ENCODE results near the gene ITGA5. TPM values are rescaled to one million over a fixed set of nuclear protein-coding genes. Genes with fewer than 3 reads are reported as not detected.
A peak's percentile ranks its signal among the peaks of the same experiment; 100 is the strongest.

ITGA5 gene
- total and polyA plus RNA-seq, 5 donors: 49.3 to 141 (median 58.1) TPM

DNA sequence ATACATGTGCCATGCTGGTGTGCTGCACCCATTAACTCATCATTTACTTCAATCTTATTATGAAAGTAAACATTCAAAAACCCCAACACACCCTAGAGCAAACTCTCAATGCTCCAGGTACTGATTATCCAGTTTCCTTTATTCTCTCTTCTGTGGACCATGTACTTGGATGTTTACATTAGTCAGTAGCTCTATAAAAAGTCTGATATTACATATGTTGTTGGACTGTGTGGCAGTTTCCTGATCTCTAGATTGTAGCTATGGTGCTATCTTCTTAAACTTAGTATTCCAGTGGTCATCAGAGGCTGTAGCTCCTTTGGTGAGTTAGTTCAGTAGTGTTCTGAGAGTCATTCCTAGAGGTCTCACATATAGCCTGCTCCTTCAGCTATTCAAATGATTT, 25.1 kb upstream of the ITGA5 start:
- ATAC-seq (no peak), DNase-seq (no peak)
- H3K27ac ChIP-seq (ENCODE audit: low read length): no peak overlapping the region
- no peaks in the 10 kb centered on the region for H3K27me3 ChIP-seq (ENCODE audit: control insufficient read depth, insufficient read depth)
- intact Hi-C loops (cut with DNase I): no loop called here
- peaks cover 3% of the 10 kb centered on the region for H3K4me1 ChIP-seq (ENCODE audit: control insufficient read depth, insufficient read depth, low read length)
- H3K4me3 ChIP-seq (ENCODE audit: low read length): no peak overlapping the region
- H3K9me3 ChIP-seq (ENCODE audit: control insufficient read depth, low read length): no peaks in the 10 kb centered on the region

DNA sequence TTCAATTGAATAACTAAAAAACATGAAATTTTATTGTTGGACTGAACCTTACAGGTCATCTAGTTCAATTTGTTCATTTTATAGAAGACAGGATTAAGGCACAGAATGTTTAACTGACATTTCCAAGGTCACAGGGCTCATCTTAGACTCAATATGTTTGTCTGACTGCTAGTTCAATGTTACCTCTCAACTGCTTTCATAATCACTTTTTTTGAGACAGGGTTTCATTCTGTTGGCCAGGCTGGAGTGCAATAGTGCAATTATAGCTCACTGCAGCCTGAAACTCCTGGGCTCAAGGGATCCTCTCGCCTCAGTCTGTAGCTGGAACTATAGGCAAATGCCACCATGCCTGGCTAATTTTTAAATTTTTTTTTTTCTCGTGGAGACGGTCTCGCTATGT, 24.4 kb upstream of the ITGA5 start:
- WGBS: 92% methylated on average over 4 of the region's 4 CpGs
- intact Hi-C loops (cut with DNase I): no loop called here
- no peak for ATAC-seq

DNA sequence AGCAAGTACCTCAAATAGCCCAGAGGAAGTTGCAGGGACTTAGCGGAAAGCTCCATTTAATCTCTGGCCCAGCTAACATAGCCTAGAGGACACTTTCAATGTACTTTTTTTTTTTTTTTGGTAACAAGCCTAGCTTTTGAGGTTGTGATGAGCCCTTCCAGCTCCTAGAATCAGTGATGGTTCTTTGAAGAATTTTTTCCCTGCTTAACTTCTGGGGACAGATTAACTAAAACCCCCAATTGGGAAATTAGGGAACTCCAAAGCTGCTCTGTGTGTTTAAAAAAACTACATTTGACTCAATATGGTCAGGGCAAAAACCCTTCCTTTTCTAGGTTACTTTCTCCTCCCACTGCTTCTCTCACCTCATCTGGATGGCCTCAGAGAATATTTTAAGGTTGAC, 23.9 kb upstream of the ITGA5 start:
- no peak overlapping the region for H3K4me3 ChIP-seq (ENCODE audit: low read length)
- DNase-seq: no peak
- H3K27me3 ChIP-seq (ENCODE audit: control insufficient read depth, insufficient read depth): no peaks in the 10 kb centered on the region
- H3K9me3 ChIP-seq (ENCODE audit: control insufficient read depth, low read length): no peaks in the 10 kb centered on the region
- H3K4me1 ChIP-seq (ENCODE audit: control insufficient read depth, insufficient read depth, low read length): peaks cover 5% of the 10 kb centered on the region
- intact Hi-C loops (cut with DNase I): no loop called here
- ATAC-seq: no peak
- no peak overlapping the region for H3K27ac ChIP-seq (ENCODE audit: low read length)
- 78% methylated on average over 1 of the region's 1 CpG for WGBS

More for the DNA sequence above, 24.4 kb upstream of the ITGA5 start:
- peaks cover 5% of the 10 kb centered on the region for H3K4me1 ChIP-seq (ENCODE audit: control insufficient read depth, insufficient read depth, low read length)
- H3K27ac ChIP-seq (ENCODE audit: low read length): no peak overlapping the region
- no peak overlapping the region for H3K4me3 ChIP-seq (ENCODE audit: low read length)
- H3K27me3 ChIP-seq (ENCODE audit: control insufficient read depth, insufficient read depth): no peaks in the 10 kb centered on the region
- no peak for DNase-seq
- H3K9me3 ChIP-seq (ENCODE audit: control insufficient read depth, low read length): no peaks in the 10 kb centered on the region

DNA sequence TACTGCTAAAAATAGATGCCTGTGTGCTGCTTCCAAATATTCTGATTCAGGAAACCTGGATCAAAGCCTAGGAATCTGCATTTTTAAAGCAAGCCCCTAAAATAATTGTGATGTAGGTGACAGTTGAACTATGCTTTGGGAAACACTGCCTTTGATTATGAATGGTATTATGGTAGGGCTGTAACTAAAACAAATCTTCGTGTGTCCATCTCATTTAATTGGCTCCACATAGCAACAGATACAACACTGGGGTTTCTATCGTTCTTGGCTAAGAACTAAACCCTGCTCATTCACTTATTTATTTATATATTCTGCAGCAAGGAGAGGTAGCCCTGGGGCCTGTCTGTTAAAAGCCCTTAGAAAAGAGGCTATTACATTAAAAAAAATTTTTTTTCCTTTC, 23.0 kb upstream of the ITGA5 start:
- peaks cover 5% of the 10 kb centered on the region for H3K4me1 ChIP-seq (ENCODE audit: control insufficient read depth, insufficient read depth, low read length)
- intact Hi-C loops (cut with DNase I): no loop called here
- H3K4me3 ChIP-seq (ENCODE audit: low read length): no peak overlapping the region
- DNase-seq (no peak), ATAC-seq (no peak)
- H3K27me3 ChIP-seq (ENCODE audit: control insufficient read depth, insufficient read depth): no peaks in the 10 kb centered on the region
- 35% methylated on average over 2 of the region's 2 CpGs for WGBS
- H3K9me3 ChIP-seq (ENCODE audit: control insufficient read depth, low read length): no peaks in the 10 kb centered on the region
- H3K27ac ChIP-seq (ENCODE audit: low read length): no peak overlapping the region

DNA sequence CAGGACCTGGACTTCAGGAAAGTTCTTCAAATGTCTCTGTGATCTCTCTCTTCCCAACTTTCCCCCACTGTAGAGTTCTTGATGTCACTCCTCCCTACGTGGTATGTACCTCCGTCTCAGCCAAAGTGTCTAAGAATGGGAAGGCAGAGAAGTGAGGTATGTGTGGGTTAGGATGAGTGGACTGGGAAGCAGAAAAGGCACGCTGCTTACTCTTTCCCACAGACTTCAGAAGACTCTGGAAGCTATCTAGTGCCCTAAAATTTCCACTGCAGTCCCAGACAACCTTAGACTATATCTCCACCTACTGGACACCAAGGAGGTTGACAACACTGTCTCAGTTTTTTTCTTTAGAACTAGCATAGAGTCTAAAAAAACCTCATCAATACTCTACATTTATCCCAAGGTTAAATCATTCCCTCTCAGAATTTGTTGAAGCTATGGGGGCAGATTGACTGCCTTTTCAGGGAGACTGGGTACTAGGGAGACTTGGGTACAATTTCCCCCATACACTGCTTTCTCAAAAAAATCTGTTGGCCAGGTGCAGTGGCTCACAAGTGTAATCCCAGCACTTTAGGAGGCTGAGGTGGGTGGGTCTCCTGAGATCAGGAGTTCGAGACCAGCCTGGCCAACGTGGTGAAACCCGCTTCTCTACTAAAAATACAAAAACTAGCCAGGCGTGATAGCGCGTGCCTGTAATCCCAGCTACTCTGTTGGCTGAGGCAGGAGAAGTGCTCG, 20.6 kb upstream of the ITGA5 start:
- Histone ChIP-seq H3K9me3 (ENCODE audit: control insufficient read depth, low read length) (no peaks in the 10 kb centered on the region), H3K27me3 (ENCODE audit: control insufficient read depth, insufficient read depth) (no peaks in the 10 kb centered on the region), H3K27ac (ENCODE audit: low read length) (peak overlapping the region; percentile 64), H3K4me1 (ENCODE audit: control insufficient read depth, insufficient read depth, low read length) (peaks cover 5% of the 10 kb centered on the region), H3K4me3 (ENCODE audit: low read length) (no peak overlapping the region)
- ATAC-seq (peak; percentile 86 to 91), DNase-seq (no peak)
- intact Hi-C loops (cut with DNase I): loop anchor here (1.0 to 5.0 kb wide), 4 partner anchors 37 to 42 kb away; no protein-coding TSS in a partner anchor
- WGBS: 40% methylated on average over 10 of the region's 10 CpGs

DNA sequence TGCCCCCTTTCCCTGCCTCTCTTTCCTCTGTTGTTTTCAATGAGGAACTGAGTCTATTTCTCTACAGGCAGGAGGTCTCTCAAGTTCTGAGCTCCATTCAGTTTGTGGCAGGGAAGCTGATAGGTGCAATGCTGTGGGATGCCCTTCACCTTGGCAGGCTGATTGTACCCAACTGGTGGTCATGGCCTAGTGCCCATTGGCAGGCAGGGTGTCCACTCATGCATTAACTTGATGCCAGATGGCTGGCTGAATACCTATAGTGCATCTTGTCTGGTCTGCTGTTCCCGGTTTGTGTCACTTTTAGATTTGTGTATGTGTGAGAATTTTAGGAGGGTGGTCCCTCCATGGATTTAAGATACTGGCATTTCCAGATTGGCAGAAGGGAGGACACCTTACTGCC, 20.0 kb upstream of the ITGA5 start:
- H3K27ac ChIP-seq (ENCODE audit: low read length): peak overlapping the region; percentile 64
- no peaks in the 10 kb centered on the region for H3K27me3 ChIP-seq (ENCODE audit: control insufficient read depth, insufficient read depth)
- H3K9me3 ChIP-seq (ENCODE audit: control insufficient read depth, low read length): no peaks in the 10 kb centered on the region
- intact Hi-C loops (cut with DNase I): loop anchor here (1.0 to 5.0 kb wide), 4 partner anchors 37 to 42 kb away; no protein-coding TSS in a partner anchor
- ATAC-seq (peak; percentile 53 to 58), DNase-seq (peak in 1 of 3 donors; percentile 50)
- 74% methylated on average over 1 of the region's 1 CpG for WGBS
- H3K4me3 ChIP-seq (ENCODE audit: low read length): no peak overlapping the region
- H3K4me1 ChIP-seq (ENCODE audit: control insufficient read depth, insufficient read depth, low read length): peaks cover 5% of the 10 kb centered on the region

DNA sequence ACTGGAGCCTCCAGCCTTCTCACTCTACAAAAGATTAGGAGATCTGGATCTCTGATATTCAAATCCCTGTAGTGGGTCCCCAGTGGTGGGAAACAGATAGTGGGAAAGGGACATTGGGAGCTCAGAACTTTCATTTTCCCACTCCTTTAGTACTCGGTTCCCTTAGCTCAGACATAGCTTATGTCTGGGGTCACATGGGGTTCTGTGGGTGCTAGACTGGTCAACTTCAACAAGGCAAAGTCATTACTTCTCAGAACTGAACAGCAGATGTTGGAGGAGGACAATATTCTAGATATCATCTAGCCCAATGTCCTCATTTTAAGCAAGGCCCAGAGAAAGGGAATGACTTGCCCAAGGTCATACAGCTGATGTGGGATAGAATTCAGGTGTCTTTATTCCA, 19.5 kb upstream of the ITGA5 start:
- H3K4me3 ChIP-seq (ENCODE audit: low read length): no peak overlapping the region
- H3K9me3 ChIP-seq (ENCODE audit: control insufficient read depth, low read length): no peaks in the 10 kb centered on the region
- no peak for ATAC-seq
- no peak for DNase-seq
- H3K4me1 ChIP-seq (ENCODE audit: control insufficient read depth, insufficient read depth, low read length): peaks cover 5% of the 10 kb centered on the region
- no peak overlapping the region for H3K27ac ChIP-seq (ENCODE audit: low read length)
- H3K27me3 ChIP-seq (ENCODE audit: control insufficient read depth, insufficient read depth): no peaks in the 10 kb centered on the region
- WGBS: 75% methylated on average over 1 of the region's 1 CpG
- intact Hi-C loops (cut with DNase I): loop anchor here in 3 of 4 donors (2.0 to 5.0 kb wide), 3 partner anchors 36 to 41 kb away; no protein-coding TSS in a partner anchor

DNA sequence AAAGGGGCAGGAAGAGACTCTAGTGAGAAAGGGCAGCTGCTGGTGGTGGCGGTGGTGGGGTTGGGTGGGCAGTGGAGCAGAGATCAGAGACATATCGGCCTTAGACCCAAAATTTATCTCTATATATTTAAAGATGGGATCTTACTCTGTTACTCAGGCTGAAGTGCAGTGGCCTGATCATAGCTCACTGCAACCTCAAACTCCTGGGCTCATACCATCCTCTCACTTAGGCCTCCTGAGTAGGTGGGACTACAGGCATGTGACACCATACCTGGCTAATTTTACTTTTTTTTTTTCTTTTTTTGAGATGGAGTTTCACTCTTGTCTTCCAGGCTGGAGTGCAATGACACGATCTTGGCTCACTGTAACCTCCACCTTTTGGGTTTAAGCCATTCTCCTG, 18.6 kb upstream of the ITGA5 start:
- intact Hi-C loops (cut with DNase I): loop anchor here in 3 of 4 donors (2.0 to 5.0 kb wide), 3 partner anchors 35 to 40 kb away; no protein-coding TSS in a partner anchor
- Histone ChIP-seq H3K4me3 (ENCODE audit: low read length) (no peak overlapping the region), H3K27me3 (ENCODE audit: control insufficient read depth, insufficient read depth) (no peaks in the 10 kb centered on the region), H3K27ac (ENCODE audit: low read length) (no peak overlapping the region), H3K4me1 (ENCODE audit: control insufficient read depth, insufficient read depth, low read length) (peaks cover 5% of the 10 kb centered on the region), H3K9me3 (ENCODE audit: control insufficient read depth, low read length) (no peaks in the 10 kb centered on the region)
- ATAC-seq (no peak), DNase-seq (no peak)
- WGBS: 91% methylated on average over 3 of the region's 3 CpGs

DNA sequence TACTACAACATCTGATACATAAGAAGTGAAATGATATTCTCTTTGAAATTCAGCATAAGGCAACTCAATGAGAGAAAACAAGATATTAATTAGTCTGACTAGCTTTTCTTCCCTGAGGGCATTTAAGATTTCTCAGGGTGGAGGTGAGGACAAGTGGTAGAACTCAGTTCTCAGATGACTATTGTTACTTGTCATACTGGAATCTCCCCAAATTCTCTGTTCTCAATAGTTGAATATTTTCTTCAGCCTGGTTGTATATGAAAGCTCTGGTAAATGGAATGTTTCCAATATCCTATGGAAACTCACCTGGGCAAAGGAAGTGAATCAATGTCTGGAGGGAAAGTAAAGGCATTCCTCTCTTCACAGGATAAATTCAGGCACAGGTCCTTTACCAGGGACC, 18.2 kb upstream of the ITGA5 start:
- H3K27ac ChIP-seq (ENCODE audit: low read length): no peak overlapping the region
- intact Hi-C loops (cut with DNase I): loop anchor here in 2 of 4 donors (5.0 kb wide), 2 partner anchors 35 to 40 kb away; no protein-coding TSS in a partner anchor
- no peak for DNase-seq

DNA sequence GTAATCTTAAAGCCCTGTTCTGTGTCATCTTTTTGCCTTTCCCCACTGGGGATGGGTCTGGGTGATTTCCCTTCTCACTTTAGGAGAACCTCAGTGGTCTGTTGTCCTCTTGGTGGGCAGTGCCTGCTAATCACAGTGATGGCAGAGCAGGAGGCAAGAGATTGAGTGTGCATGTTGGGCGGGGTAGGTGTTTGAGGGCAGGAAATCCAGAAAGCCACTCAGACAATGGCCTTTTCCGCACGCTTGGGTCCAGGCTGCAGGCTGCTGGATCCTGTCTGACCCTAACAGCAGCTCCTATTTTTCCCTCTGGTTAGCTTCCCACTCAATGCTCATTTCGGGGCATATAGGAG, 13.7 kb upstream of the ITGA5 start:
- H3K4me1 ChIP-seq (ENCODE audit: control insufficient read depth, insufficient read depth, low read length): peaks cover 20% of the 10 kb centered on the region
- no peaks in the 10 kb centered on the region for H3K27me3 ChIP-seq (ENCODE audit: control insufficient read depth, insufficient read depth)
- DNase-seq: peak in 1 of 3 donors; percentile 51
- 61% methylated on average over 4 of the region's 4 CpGs for WGBS
- peak overlapping the region; percentile 65 for H3K27ac ChIP-seq (ENCODE audit: low read length)
- ATAC-seq: peak; percentile 63 to 78
- no peak overlapping the region for H3K4me3 ChIP-seq (ENCODE audit: low read length)
- H3K9me3 ChIP-seq (ENCODE audit: control insufficient read depth, low read length): no peaks in the 10 kb centered on the region
- intact Hi-C loops (cut with DNase I): no loop called here

More for the DNA sequence above, 18.2 kb upstream of the ITGA5 start:
- peaks cover 8% of the 10 kb centered on the region for H3K4me1 ChIP-seq (ENCODE audit: control insufficient read depth, insufficient read depth, low read length)
- H3K9me3 ChIP-seq (ENCODE audit: control insufficient read depth, low read length): no peaks in the 10 kb centered on the region
- no peak overlapping the region for H3K4me3 ChIP-seq (ENCODE audit: low read length)
- no peaks in the 10 kb centered on the region for H3K27me3 ChIP-seq (ENCODE audit: control insufficient read depth, insufficient read depth)
- ATAC-seq: no peak

DNA sequence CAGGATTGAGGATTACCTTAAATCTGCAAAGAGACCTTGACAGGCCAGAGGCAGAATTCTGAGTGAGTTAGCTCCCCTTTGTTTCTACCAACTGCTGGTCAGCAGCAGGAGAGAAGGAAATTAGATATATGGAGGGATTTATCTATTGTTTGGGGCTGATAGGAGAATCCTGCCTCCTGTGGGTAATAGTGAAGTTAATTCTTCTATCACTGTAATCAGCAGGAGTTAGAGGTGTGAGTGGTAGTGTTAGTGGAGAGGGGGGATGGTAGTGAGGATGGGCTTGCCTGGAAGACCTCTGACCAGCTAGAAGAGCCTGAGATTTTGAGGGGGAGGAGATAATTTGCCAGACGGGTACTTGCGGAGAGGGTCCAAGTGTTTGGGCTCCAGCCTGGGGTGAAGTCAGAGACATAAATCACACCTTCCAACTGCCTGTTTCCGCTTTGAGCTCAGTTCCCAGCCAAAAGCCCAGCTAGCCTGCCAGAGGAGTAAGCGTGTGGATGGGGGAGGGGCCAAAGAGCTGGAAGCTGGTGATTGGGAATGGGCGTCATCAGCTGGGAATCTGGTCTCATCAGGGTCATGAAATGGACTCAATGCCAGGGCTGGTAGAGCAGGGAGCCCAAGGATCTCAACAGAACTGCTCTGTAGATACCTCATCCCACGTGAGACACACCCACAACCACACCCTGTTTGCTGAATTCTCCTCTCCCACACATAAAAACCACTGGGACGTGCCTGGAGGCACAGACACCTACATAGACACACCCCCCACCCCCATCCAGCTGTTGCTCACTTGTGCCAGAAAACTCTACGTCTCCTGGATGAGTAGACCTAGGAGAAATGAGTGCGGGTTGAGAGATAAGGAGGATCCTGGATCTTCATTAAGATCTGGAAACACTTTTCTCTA, 13.1 kb upstream of the ITGA5 start:
- DNase-seq (peak; percentile 88 to 90 (median 89)), ATAC-seq (peak; percentile 74 to 82)
- intact Hi-C loops (cut with DNase I): no loop called here
- Histone ChIP-seq H3K27me3 (ENCODE audit: control insufficient read depth, insufficient read depth) (no peaks in the 10 kb centered on the region), H3K9me3 (ENCODE audit: control insufficient read depth, low read length) (no peaks in the 10 kb centered on the region), H3K4me3 (ENCODE audit: low read length) (no peak overlapping the region), H3K27ac (ENCODE audit: low read length) (peak overlapping the region; percentile 72), H3K4me1 (ENCODE audit: control insufficient read depth, insufficient read depth, low read length) (peaks cover 27% of the 10 kb centered on the region)
- 20% methylated on average over 9 of the region's 9 CpGs for WGBS
